Natural killer cell (primary cell): ENCODE results near the gene NECAB2. TPM values are rescaled to one million over a fixed set of nuclear protein-coding genes. Genes with fewer than 3 reads are reported as not detected.

Source experiments
- ATAC-seq, 3 donors: fragments of 150-1000 bp in 2 of 3; fragments of 200-7000 bp in 1 of 3; cut with Tn5 transposase; 1 replicate in 1 of 3; 2 replicates in 2 of 3; pipeline ENCODE4 v1.10.0; 2021; ENCODE audit warnings: mild to moderate bottlenecking in 2 of 3, moderate library complexity in 2 of 3
- DNase-seq, 2 donors: peaks; one replicate each; pipeline versions ENCODE4 v3.0.0 to v3.0.0-alpha.2; 2013 to 2021; ENCODE audit warnings: mixed read lengths in 1 of 2
- H3K27ac ChIP-seq: one replicate; pipeline ENCODE4 v1.5.1; 2013; ENCODE audit warnings: mild to moderate bottlenecking, low read length
- H3K27me3 ChIP-seq: one replicate; pipeline ENCODE4 v1.6.1; 2013; ENCODE audit warnings: low read length; ENCODE audit not compliant: control insufficient read depth, insufficient read depth
- H3K36me3 ChIP-seq: one replicate; pipeline ENCODE4 v1.6.1; 2013; ENCODE audit warnings: low read length; ENCODE audit not compliant: control insufficient read depth, insufficient read depth
- H3K4me1 ChIP-seq: one replicate; pipeline ENCODE4 v1.6.1; 2013; ENCODE audit warnings: low read length; ENCODE audit not compliant: control insufficient read depth, insufficient read depth
- H3K4me3 ChIP-seq: one replicate; pipeline ENCODE4 v1.5.1; 2013; ENCODE audit warnings: low read length
- H3K9me3 ChIP-seq: one replicate; pipeline ENCODE4 v1.6.1; 2013; ENCODE audit warnings: low read length; ENCODE audit not compliant: control insufficient read depth, insufficient read depth
- H3K27ac Mint-ChIP-seq, 2 donors: one replicate each; pipeline ENCODE4 v1.8.0; 2022; ENCODE audit warnings: mild to moderate bottlenecking in 2 of 2, mixed read lengths in 2 of 2, moderate library complexity in 1 of 2
- H3K27me3 Mint-ChIP-seq, 2 donors: one replicate each; pipeline ENCODE4 v1.8.0; 2022; ENCODE audit warnings: low read depth in 2 of 2, mixed read lengths in 2 of 2
- H3K36me3 Mint-ChIP-seq: one replicate; pipeline ENCODE4 v1.8.0; 2022; ENCODE audit warnings: mixed read lengths
- H3K4me1 Mint-ChIP-seq, 2 donors: one replicate each; pipeline ENCODE4 v1.8.0; 2022; ENCODE audit warnings: mixed read lengths in 2 of 2
- H3K4me3 Mint-ChIP-seq: one replicate; pipeline ENCODE4 v1.8.0; 2022; ENCODE audit warnings: mild to moderate bottlenecking, moderate library complexity, mixed read lengths
- H3K9me3 Mint-ChIP-seq, 2 donors: one replicate each; pipeline ENCODE4 v1.8.0; 2022; ENCODE audit warnings: mixed read lengths in 2 of 2
- CTCF ChIP-seq: fragments of 200-600 bp; IDR thresholded peaks from one replicate; pipeline ENCODE4 v1.8.0; 2022; ENCODE audit warnings: antibody characterized with exemption
- WGBS: methylation state at CpG from one replicate; pipeline ENCODE4 v1.1.7; 2013; ENCODE audit warnings: missing lambda C conversion rate; ENCODE audit not compliant: insufficient coverage; 5-methylcytosine and 5-hydroxymethylcytosine counted together
- intact Hi-C: fragments of 100-400 bp; cut with micrococcal nuclease; formaldehyde crosslinking; loops from one replicate; pipeline ENCODE4 v1.14.2; 2022
- total RNA-seq, 4 donors: library from RNA; stranded (reverse); fragments of 120-200 nt in 1 of 4; gene quantifications; one replicate each; pipeline versions ENCODE4 v1.2.3 to v1.2.4, GENCODE V29; 2013 to 2022

The NECAB2 gene
- total RNA-seq, 3 donors from 2014 or later (not counting 1 experiment from before 2014, with no cell fraction given): 0.75 TPM; not detected in 2

- TF ChIP-seq CTCF: no peak
- DNase-seq (no peak), ATAC-seq (no peak)
- 94% methylated on average over 2 of the region's 2 CpGs for WGBS
- H3K27me3 ChIP-seq: no peaks in the 10 kb centered on the region
- H3K4me1 Mint-ChIP-seq: peaks cover 0 to 10% of the 10 kb centered on the region in 2 donors
- H3K9me3 ChIP-seq: no peaks in the 10 kb centered on the region
- no peaks in the 10 kb centered on the region for H3K9me3 Mint-ChIP-seq
- no peaks in the 10 kb centered on the region for H3K27me3 Mint-ChIP-seq
- no peak overlapping the region for H3K4me3 Mint-ChIP-seq
- H3K27ac Mint-ChIP-seq: no peak overlapping the region
- no peak overlapping the region for H3K27ac ChIP-seq
- H3K4me1 ChIP-seq: peaks cover 3% of the 10 kb centered on the region
- H3K4me3 ChIP-seq: no peak overlapping the region
- H3K36me3 ChIP-seq: no peaks in the 10 kb centered on the region
- intact Hi-C loops: no loop called here
- H3K36me3 Mint-ChIP-seq: no peaks in the 10 kb centered on the region
Measured at GRCh38 chr16:83937267-83937666, 30.8 kb upstream of the NECAB2 start.

DNA sequence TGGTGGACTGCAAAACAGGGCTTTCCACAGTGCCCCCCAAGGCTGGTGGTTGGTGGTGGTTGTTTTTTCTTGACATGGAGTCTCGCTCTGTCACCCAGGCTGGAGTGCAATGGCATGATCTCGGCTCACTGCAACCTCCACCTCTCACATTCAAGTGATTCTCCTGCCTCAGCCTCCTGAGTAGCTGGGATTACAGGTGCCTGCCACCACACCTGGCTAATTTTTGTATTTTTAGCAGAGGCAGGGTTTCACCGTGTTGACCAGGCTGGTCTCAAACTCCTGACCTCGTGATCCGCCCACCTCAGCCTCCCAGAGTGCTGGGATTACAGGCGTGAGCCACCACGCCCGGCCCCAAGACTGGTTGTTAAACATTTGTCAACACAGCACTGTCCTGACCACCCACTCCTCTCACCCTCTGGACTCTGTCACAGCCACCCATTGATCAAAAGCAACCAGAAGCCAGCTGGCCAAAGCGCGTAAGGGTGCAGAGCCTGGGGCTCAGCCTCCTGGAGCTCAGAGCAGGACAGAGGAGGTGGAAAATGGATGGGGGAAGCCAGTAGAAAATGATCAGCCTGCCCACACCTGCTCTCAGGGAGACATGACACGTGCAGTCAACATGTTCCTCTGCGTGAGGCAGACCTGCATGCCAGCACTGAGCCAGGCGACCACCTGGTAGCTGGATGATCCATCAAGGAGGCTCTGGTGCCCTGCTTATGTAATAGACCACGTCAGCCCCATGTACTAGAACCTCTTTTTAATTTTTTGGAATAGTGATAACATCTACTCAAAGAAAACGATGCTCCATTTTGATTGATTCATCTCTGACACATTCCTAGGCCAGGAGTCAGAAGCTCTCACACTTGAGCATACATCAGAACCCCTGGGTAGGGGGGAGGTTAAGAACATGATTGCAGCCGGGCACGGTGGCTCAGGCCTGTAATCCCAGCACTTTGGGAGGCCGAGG, 29.8 kb upstream of the NECAB2 start:
- H3K4me1 Mint-ChIP-seq: peaks cover 0 to 10% of the 10 kb centered on the region in 2 donors
- Histone ChIP-seq H3K36me3 (no peaks in the 10 kb centered on the region), H3K4me3 (no peak overlapping the region), H3K9me3 (no peaks in the 10 kb centered on the region), H3K27me3 (no peaks in the 10 kb centered on the region), H3K4me1 (peaks cover 3% of the 10 kb centered on the region), H3K27ac (no peak overlapping the region)
- no peak for TF ChIP-seq CTCF
- ATAC-seq (no peak), DNase-seq (no peak)
- H3K9me3 Mint-ChIP-seq: no peaks in the 10 kb centered on the region
- intact Hi-C loops: no loop called here
- WGBS: 94% methylated on average over 18 of the region's 18 CpGs
- no peak overlapping the region for H3K27ac Mint-ChIP-seq
- H3K36me3 Mint-ChIP-seq: no peaks in the 10 kb centered on the region
- H3K4me3 Mint-ChIP-seq: no peak overlapping the region
- H3K27me3 Mint-ChIP-seq: no peaks in the 10 kb centered on the region

GRCh38 chr16:83939266-83939855, 28.7 kb upstream of the NECAB2 start:
- Mint-ChIP-seq H3K4me1 (peaks cover 0 to 10% of the 10 kb centered on the region in 2 donors), H3K27me3 (no peaks in the 10 kb centered on the region), H3K4me3 (no peak overlapping the region), H3K27ac (no peak overlapping the region), H3K36me3 (no peaks in the 10 kb centered on the region), H3K9me3 (no peaks in the 10 kb centered on the region)
- ATAC-seq: no peak
- no peak for DNase-seq
- H3K4me3 ChIP-seq: no peak overlapping the region
- no peak overlapping the region for H3K27ac ChIP-seq
- intact Hi-C loops: no loop called here
- H3K36me3 ChIP-seq: no peaks in the 10 kb centered on the region
- peaks cover 3% of the 10 kb centered on the region for H3K4me1 ChIP-seq
- H3K27me3 ChIP-seq: no peaks in the 10 kb centered on the region
- 70% methylated on average over 12 of the region's 12 CpGs for WGBS
- no peak for TF ChIP-seq CTCF
- no peaks in the 10 kb centered on the region for H3K9me3 ChIP-seq
